ENCODE measurements around the gene INCENP.

The INCENP gene

GRCh38 chr11:62146476-62147200, 22.8 kb downstream of the INCENP start:
- H3K4me3 ChIP-seq (ENCODE audit: low read depth, low read length) = no peak overlapping the region
- DNase-seq (ENCODE audit: low read depth) = no peak
- TF ChIP-seq CTCF (IDR thresholded peaks at IDR 0.05; ENCODE audit: insufficient read depth, low read depth, low read length, missing control alignments) = no peak

GRCh38 chr11:62147545-62147944, 23.7 kb downstream of the INCENP start:
- no peak for DNase-seq (ENCODE audit: low read depth)
- no peak for TF ChIP-seq CTCF (IDR thresholded peaks at IDR 0.05; ENCODE audit: insufficient read depth, low read depth, low read length, missing control alignments)
- no peak overlapping the region for H3K4me3 ChIP-seq (ENCODE audit: low read depth, low read length)

- no peak for DNase-seq (ENCODE audit: low read depth)
- no peak overlapping the region for H3K4me3 ChIP-seq (ENCODE audit: low read depth, low read length)
- TF ChIP-seq CTCF (IDR thresholded peaks at IDR 0.05; ENCODE audit: insufficient read depth, low read depth, low read length, missing control alignments) = no peak
These were observed 24.6 kb downstream of the INCENP start for GRCh38 chr11:62148271-62148980.

- no peak for TF ChIP-seq CTCF (IDR thresholded peaks at IDR 0.05; ENCODE audit: insufficient read depth, low read depth, low read length, missing control alignments)
- DNase-seq (ENCODE audit: low read depth) = no peak
- no peak overlapping the region for H3K4me3 ChIP-seq (ENCODE audit: low read depth, low read length)
These were observed 26.4 kb downstream of the INCENP start for GRCh38 chr11:62149986-62150886.

GRCh38 chr11:62150887-62151736, 27.3 kb downstream of the INCENP start:
- no peak overlapping the region for H3K4me3 ChIP-seq (ENCODE audit: low read depth, low read length)
- no peak for DNase-seq (ENCODE audit: low read depth)
- TF ChIP-seq CTCF (IDR thresholded peaks at IDR 0.05; ENCODE audit: insufficient read depth, low read depth, low read length, missing control alignments) = no peak

GRCh38 chr11:62151737-62152102, 27.9 kb downstream of the INCENP start:
- TF ChIP-seq CTCF (IDR thresholded peaks at IDR 0.05; ENCODE audit: insufficient read depth, low read depth, low read length, missing control alignments) = no peak
- no peak overlapping the region for H3K4me3 ChIP-seq (ENCODE audit: low read depth, low read length)
- DNase-seq (ENCODE audit: low read depth) = no peak

All from GM12865 (cell line).